Measurements from ENCODE around the gene LMLN. TPM values are rescaled to one million over a fixed set of nuclear protein-coding genes. Genes with fewer than 3 reads are reported as not detected.
"Not testable (repeated sequence)": the region's sequence is repeated elsewhere in the genome, so short reads cannot be mapped to it uniquely, and the experiment has no call there.

The LMLN gene
- total and polyA plus RNA-seq, 2 donors (not counting 1 experiment from before 2014, with no cell fraction given) = 6.6 to 7.1 TPM

DNA sequence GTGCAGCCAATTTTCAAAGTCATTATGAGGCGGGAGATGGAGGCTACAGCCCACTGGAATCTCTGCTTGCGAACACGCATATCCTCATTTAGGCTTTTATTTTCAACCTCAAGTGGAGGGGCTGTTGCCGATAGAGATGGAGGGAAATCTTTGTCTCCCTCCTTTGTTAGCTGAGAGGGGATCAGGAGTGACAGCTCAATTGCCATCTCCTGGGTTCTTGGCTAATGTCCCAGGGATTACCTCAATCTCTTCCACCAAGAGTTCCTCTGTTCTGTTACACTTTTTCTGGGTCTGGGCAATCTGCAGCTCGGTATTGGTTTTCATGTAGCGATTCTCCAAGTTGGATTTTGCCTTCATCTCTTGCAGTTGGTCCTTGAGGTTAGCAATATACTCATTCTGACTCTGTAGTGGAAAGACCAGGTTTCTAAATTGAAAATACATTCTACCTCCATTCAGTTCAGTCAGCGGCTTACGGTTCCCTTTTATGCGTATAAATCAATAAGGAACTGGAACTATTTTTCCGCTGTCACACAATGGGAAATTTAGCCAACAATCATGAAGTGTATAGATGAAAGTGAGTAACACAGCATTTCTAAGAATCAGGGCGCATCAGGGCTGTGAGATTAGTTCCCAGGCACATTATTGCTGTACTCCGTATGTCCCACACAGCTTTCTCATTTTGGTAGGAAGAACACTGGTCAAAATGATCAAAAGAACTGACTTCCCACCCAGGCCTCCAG, 46.2 kb upstream of the LMLN start:
- TF ChIP-seq, protein P1, sequence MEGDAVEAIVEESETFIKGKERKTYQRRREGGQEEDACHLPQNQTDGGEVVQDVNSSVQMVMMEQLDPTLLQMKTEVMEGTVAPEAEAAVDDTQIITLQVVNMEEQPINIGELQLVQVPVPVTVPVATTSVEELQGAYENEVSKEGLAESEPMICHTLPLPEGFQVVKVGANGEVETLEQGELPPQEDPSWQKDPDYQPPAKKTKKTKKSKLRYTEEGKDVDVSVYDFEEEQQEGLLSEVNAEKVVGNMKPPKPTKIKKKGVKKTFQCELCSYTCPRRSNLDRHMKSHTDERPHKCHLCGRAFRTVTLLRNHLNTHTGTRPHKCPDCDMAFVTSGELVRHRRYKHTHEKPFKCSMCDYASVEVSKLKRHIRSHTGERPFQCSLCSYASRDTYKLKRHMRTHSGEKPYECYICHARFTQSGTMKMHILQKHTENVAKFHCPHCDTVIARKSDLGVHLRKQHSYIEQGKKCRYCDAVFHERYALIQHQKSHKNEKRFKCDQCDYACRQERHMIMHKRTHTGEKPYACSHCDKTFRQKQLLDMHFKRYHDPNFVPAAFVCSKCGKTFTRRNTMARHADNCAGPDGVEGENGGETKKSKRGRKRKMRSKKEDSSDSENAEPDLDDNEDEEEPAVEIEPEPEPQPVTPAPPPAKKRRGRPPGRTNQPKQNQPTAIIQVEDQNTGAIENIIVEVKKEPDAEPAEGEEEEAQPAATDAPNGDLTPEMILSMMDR (conservative IDR thresholded peaks at IDR 0.05 in 1 of 2, IDR thresholded peaks at IDR 0.05 in 1 of 2; ENCODE audit: low read depth in 1 of 2, low read length in 2 of 2) = no peak
- no peak for TF ChIP-seq EZH2 (IDR thresholded peaks at IDR 0.05; ENCODE audit: low read length, missing control alignments)
- H4K20me1 ChIP-seq (ENCODE audit: control insufficient read depth, extremely low read depth, insufficient read depth, low read length) = no peaks in the 10 kb centered on the region
- H3K9ac ChIP-seq (ENCODE audit: insufficient read depth, low read length) = no peak overlapping the region
- no peaks in the 10 kb centered on the region for H3K27me3 ChIP-seq (ENCODE audit: control insufficient read depth, insufficient read depth, low read length)
- no peak overlapping the region for H3K27ac ChIP-seq (ENCODE audit: insufficient read depth, low read length)
- H3K4me3 ChIP-seq (replicated peaks in 1 of 4; ENCODE audit: control extremely low read depth in 1 of 4, insufficient read depth in 1 of 4, low read depth in 3 of 4, low read length in 4 of 4) = no peak overlapping the region
- no peaks in the 10 kb centered on the region for H3K9me3 ChIP-seq (ENCODE audit: control insufficient read depth, insufficient read depth, low read depth, low read length)
- no peak overlapping the region for H2AFZ ChIP-seq (ENCODE audit: low read length)
- no peaks in the 10 kb centered on the region for H3K36me3 ChIP-seq (ENCODE audit: control insufficient read depth, insufficient read depth, low read length)
- H3K4me2 ChIP-seq (ENCODE audit: extremely low read depth, insufficient read depth, low read length) = no peak overlapping the region
- H3K79me2 ChIP-seq (ENCODE audit: control insufficient read depth, insufficient read depth, low read length) = no peaks in the 10 kb centered on the region
- DNase-seq (ENCODE audit: low read depth in 2 of 2) = no peak
- no peaks in the 10 kb centered on the region for H3K4me1 ChIP-seq (ENCODE audit: control insufficient read depth, extremely low read depth, insufficient read depth, low read length)

DNA sequence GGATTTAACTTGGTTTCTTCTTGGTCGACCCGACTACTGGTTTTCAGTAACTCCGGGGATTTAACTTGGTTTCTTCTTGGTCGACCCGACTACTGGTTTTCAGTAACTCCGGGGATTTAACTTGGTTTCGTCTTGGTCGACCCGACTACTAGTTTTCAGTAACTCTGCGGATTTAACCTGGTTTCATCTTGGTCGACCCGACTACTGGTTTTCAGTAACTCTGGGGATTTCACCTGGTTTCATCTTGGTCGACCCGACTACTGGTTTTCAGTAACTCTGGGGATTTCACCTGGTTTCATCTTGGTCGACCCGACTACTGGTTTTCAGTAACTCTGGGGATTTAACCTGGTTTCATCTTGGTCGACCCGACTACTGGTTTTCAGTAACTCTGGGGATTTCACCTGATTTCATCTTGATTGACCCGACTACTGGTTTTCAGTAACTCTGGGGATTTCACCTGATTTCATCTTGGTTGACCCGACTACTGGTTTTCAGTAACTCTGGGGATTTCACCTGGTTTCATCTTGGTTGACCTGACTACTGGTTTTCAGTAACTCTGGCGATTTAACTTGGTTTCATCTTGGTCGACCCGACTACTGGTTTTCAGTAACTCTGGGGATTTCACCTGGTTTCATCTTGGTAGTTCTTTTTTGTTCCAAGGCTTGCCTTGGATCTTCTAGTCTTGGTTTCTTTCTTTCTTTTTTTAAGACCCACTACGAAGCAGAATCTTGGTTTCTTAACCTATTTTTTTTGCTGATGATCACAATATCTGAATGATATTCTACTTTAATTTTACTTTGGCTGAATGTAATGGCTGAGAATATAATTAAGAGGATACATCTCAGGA, 38.4 kb upstream of the LMLN start:
- H3K4me3 ChIP-seq (replicated peaks in 1 of 4; ENCODE audit: control extremely low read depth in 1 of 4, insufficient read depth in 1 of 4, low read depth in 3 of 4, low read length in 4 of 4); DNase-seq (ENCODE audit: low read depth in 2 of 2); H3K79me2 ChIP-seq (ENCODE audit: control insufficient read depth, insufficient read depth, low read length); H3K4me1 ChIP-seq (ENCODE audit: control insufficient read depth, extremely low read depth, insufficient read depth, low read length); H3K9ac ChIP-seq (ENCODE audit: insufficient read depth, low read length); H3K4me2 ChIP-seq (ENCODE audit: extremely low read depth, insufficient read depth, low read length); H3K9me3 ChIP-seq (ENCODE audit: control insufficient read depth, insufficient read depth, low read depth, low read length); H3K27me3 ChIP-seq (ENCODE audit: control insufficient read depth, insufficient read depth, low read length); H4K20me1 ChIP-seq (ENCODE audit: control insufficient read depth, extremely low read depth, insufficient read depth, low read length); H3K36me3 ChIP-seq (ENCODE audit: control insufficient read depth, insufficient read depth, low read length); H3K27ac ChIP-seq (ENCODE audit: insufficient read depth, low read length); H2AFZ ChIP-seq (ENCODE audit: low read length): not testable (repeated sequence)

DNA sequence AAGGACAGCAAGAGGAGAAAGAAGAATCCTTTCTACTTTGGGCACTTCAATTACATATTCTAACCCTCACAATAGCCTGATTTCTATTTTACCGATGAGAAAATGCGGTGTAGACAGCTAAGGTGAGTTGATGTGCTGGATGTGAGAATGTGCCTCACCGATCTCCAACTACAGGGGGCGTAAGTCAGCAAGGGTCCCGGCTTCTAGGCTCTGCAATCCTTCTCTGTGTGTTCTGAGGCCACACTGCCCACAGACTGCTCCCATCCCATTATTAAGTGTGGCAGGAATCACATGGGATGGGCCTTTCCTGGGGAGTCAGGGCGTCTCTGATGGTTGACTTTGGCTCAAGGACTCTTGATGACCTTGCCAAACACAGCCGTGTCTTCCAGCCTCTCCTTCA, 33.6 kb upstream of the LMLN start:
- no peaks in the 10 kb centered on the region for H3K4me1 ChIP-seq (ENCODE audit: control insufficient read depth, extremely low read depth, insufficient read depth, low read length)
- H2AFZ ChIP-seq (ENCODE audit: low read length) = no peak overlapping the region
- no peaks in the 10 kb centered on the region for H3K27me3 ChIP-seq (ENCODE audit: control insufficient read depth, insufficient read depth, low read length)
- no peaks in the 10 kb centered on the region for H4K20me1 ChIP-seq (ENCODE audit: control insufficient read depth, extremely low read depth, insufficient read depth, low read length)
- H3K4me3 ChIP-seq (replicated peaks in 1 of 4; ENCODE audit: control extremely low read depth in 1 of 4, insufficient read depth in 1 of 4, low read depth in 3 of 4, low read length in 4 of 4) = no peak overlapping the region
- H3K9me3 ChIP-seq (ENCODE audit: control insufficient read depth, insufficient read depth, low read depth, low read length) = no peaks in the 10 kb centered on the region
- TF ChIP-seq, protein P1 (conservative IDR thresholded peaks at IDR 0.05 in 1 of 2, IDR thresholded peaks at IDR 0.05 in 1 of 2; ENCODE audit: low read depth in 1 of 2, low read length in 2 of 2) = no peak
- no peak for TF ChIP-seq EZH2 (IDR thresholded peaks at IDR 0.05; ENCODE audit: low read length, missing control alignments)
- H3K79me2 ChIP-seq (ENCODE audit: control insufficient read depth, insufficient read depth, low read length) = no peaks in the 10 kb centered on the region
- H3K4me2 ChIP-seq (ENCODE audit: extremely low read depth, insufficient read depth, low read length) = no peak overlapping the region
- no peak overlapping the region for H3K27ac ChIP-seq (ENCODE audit: insufficient read depth, low read length)
- no peak overlapping the region for H3K9ac ChIP-seq (ENCODE audit: insufficient read depth, low read length)
- DNase-seq (ENCODE audit: low read depth in 2 of 2) = no peak
- H3K36me3 ChIP-seq (ENCODE audit: control insufficient read depth, insufficient read depth, low read length) = no peaks in the 10 kb centered on the region

DNA sequence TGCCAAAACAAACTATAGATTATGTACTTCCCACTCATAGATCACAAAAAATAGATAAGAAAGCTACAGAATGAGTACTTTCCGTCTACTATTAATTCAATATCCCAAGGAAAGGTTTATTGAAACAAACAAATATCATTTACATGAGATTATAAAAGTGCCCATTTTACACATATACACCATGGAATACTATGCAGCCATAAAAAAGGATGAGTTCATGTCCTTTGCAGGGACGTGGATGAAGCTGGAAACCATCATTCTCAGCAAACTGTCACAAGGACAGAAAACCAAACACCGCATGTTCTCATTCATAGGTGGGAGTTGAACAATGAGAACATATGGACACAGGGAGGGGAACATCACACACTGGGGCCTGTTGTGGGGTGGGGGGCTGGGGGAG, 32.4 kb upstream of the LMLN start:
- DNase-seq (ENCODE audit: low read depth in 2 of 2); H3K36me3 ChIP-seq (ENCODE audit: control insufficient read depth, insufficient read depth, low read length); H4K20me1 ChIP-seq (ENCODE audit: control insufficient read depth, extremely low read depth, insufficient read depth, low read length); H3K79me2 ChIP-seq (ENCODE audit: control insufficient read depth, insufficient read depth, low read length); H3K27ac ChIP-seq (ENCODE audit: insufficient read depth, low read length); H3K4me1 ChIP-seq (ENCODE audit: control insufficient read depth, extremely low read depth, insufficient read depth, low read length); H3K27me3 ChIP-seq (ENCODE audit: control insufficient read depth, insufficient read depth, low read length); H2AFZ ChIP-seq (ENCODE audit: low read length); H3K4me2 ChIP-seq (ENCODE audit: extremely low read depth, insufficient read depth, low read length); H3K9ac ChIP-seq (ENCODE audit: insufficient read depth, low read length); H3K9me3 ChIP-seq (ENCODE audit: control insufficient read depth, insufficient read depth, low read depth, low read length); H3K4me3 ChIP-seq (replicated peaks in 1 of 4; ENCODE audit: control extremely low read depth in 1 of 4, insufficient read depth in 1 of 4, low read depth in 3 of 4, low read length in 4 of 4): not testable (repeated sequence)

All from fibroblast of lung (primary cell).